ENCODE data around the gene SNORC.

Gene SNORC

DNA sequence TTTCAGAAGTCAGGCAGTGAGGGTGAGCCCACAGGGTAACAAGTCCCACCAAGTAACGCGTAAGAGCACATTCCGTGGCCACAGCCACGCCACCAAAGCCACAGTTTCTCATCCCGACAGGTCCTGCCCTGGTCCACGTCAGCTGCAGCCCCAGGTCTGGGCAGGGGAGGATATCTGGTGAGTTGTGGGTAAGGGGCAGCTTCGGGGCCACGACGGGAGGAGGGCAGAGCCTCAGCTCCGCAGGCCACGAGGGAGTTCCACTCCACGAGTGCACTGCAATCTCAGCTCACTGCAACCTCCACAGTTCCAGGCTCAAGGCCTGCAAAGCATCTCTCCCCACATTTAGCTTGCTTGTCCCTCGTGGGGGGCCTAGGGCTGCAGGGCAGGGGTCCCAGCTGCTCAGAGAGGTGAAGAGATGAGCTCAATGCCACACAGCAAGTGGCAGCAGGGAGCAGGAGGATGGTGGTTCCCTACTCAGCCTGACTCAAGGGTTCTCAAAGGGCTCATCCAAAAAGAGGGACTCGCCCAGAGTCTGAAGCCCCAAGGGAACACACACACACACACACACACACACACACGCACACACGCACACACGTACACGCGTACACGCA lies 12.5 kb downstream of the SNORC start:
- DNase-seq (ENCODE audit: low read depth) = no peak
- TF ChIP-seq, protein P1, sequence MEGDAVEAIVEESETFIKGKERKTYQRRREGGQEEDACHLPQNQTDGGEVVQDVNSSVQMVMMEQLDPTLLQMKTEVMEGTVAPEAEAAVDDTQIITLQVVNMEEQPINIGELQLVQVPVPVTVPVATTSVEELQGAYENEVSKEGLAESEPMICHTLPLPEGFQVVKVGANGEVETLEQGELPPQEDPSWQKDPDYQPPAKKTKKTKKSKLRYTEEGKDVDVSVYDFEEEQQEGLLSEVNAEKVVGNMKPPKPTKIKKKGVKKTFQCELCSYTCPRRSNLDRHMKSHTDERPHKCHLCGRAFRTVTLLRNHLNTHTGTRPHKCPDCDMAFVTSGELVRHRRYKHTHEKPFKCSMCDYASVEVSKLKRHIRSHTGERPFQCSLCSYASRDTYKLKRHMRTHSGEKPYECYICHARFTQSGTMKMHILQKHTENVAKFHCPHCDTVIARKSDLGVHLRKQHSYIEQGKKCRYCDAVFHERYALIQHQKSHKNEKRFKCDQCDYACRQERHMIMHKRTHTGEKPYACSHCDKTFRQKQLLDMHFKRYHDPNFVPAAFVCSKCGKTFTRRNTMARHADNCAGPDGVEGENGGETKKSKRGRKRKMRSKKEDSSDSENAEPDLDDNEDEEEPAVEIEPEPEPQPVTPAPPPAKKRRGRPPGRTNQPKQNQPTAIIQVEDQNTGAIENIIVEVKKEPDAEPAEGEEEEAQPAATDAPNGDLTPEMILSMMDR (IDR thresholded peaks at IDR 0.05; ENCODE audit: control insufficient read depth, extremely low read depth, insufficient read depth) = no peak

DNA sequence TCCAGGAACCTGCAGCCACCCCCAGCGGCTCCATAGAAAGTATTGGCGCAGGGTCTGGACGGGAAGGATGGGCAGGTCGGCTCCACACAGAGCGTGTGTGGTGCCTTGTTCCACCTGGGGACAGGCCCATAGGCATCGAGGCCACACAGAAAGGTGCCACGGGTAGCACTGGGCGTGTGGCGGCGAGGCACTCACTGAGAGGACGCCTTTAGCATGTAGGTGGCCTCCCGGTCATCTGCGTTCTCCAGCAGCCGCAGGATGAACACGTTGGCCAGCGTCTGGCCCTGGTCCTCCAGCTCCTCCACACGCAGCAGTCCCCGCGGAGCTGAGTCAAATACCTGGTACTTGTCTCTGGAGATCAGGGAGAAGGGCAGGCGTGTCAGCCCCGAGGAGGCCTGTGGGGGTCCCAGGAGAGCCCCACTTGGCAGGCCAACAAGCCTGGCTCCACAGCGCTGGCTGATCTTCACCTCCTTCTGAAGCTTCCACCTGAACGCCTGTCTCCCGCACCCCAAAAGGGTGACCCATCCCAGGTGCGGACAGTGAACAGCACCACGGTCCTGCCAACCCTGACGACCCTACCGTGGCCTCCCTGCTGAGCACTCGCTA lies 13.2 kb downstream of the SNORC start:
- DNase-seq (ENCODE audit: low read depth) = no peak
- H3K4me3 ChIP-seq (ENCODE audit: low read depth, low read length) = no peak overlapping the region
- TF ChIP-seq, protein P1 (IDR thresholded peaks at IDR 0.05; ENCODE audit: control insufficient read depth, extremely low read depth, insufficient read depth) = no peak

More for the DNA sequence above, 12.5 kb downstream of the SNORC start:
- no peak overlapping the region for H3K4me3 ChIP-seq (ENCODE audit: low read depth, low read length)

DNA sequence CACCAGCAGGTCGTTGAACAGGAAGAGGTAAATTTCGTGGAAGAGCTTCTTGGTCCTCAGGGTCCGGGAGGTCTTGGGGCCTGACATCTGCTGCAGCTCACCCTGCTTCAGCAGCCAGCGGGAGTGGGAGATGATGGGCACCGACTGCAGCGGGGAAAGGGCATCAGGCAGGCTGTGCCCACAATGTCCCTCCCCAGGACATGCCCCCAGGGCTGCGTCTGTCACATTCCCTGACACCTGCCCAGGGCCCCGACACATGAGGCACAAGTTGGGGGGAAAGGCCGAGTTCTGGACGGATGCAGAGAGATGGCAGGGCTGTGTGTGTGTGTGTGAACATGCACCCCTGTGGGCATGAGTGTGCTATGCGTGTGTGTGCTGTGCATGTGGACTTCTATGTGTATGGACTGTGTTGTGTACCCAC lies 13.9 kb downstream of the SNORC start:
- no peak overlapping the region for H3K4me3 ChIP-seq (ENCODE audit: low read depth, low read length)
- TF ChIP-seq, protein P1 (IDR thresholded peaks at IDR 0.05; ENCODE audit: control insufficient read depth, extremely low read depth, insufficient read depth) = no peak
- no peak for DNase-seq (ENCODE audit: low read depth)

DNA sequence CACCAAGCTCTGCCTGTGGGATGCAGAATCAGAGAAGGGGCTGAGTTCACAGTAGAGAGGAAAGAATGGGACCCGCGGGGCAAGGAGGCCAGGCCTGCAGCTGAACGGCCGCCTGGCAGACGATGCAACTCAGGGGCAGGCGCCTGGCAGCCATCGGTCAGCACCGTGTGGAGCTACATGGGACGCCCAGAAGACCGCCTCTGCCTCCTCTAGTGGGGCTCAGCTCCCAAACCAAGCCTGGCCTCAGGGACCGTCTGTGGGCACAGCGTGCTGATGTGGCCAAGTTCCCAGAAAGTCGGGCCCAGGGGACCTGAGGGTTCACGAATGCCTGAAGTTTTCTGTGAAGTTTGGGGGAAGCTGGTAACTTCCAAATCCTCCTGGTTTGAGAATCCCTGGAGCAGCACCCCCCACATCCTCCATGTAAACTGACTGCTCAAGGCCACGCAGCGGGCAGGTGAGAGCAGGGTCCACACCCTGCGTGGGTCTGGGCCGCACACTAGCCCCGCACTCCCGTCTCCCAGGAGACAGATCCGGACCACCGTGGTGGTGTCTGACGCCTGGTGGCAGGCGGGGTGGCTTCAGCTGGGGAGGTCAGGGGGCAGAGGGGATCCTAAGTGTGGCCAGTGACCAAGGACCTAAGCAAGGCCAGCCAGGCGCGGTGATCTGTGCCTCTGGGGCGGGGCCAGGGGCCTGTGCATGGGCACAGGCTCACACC lies 14.6 kb downstream of the SNORC start:
- no peak overlapping the region for H3K4me3 ChIP-seq (ENCODE audit: low read depth, low read length)
- no peak for DNase-seq (ENCODE audit: low read depth)
- TF ChIP-seq, protein P1 (IDR thresholded peaks at IDR 0.05; ENCODE audit: control insufficient read depth, extremely low read depth, insufficient read depth) = no peak

DNA sequence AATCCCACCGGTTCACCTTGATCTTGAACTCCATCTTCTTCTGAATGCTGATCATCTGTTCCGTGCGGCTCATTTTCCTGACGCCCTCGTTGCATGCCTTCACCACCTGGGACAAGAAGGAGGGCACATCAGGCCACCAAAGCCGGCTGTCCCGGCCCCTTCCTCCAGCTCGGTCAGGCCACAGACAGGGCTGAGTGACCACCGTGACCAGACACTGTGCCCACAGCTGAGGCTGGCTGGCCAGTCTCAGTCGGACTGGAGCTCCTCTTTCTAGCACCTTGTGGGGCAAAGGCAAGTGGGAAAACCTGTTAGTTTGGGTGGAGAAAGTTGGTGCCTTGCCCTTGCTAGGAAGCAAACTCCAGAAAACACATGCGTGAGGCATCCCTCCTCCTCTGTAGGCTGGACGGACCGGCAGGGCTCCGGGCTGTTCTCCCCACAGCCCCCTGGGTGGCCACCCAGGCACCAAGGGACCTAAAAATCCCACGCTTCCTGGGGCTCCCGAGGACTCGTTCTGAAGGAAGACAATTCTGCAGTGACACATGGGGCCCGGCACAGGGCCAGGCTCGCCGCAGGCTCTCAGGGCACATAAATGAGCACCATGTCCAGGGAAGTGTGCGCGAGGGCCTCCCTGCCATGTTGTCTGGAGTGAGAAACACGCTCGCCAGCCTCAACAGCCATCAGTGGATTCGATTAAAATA lies 15.3 kb downstream of the SNORC start:
- TF ChIP-seq, protein P1 (IDR thresholded peaks at IDR 0.05; ENCODE audit: control insufficient read depth, extremely low read depth, insufficient read depth) = no peak
- DNase-seq (ENCODE audit: low read depth) = peak; percentile 69
- no peak overlapping the region for H3K4me3 ChIP-seq (ENCODE audit: low read depth, low read length)

DNA sequence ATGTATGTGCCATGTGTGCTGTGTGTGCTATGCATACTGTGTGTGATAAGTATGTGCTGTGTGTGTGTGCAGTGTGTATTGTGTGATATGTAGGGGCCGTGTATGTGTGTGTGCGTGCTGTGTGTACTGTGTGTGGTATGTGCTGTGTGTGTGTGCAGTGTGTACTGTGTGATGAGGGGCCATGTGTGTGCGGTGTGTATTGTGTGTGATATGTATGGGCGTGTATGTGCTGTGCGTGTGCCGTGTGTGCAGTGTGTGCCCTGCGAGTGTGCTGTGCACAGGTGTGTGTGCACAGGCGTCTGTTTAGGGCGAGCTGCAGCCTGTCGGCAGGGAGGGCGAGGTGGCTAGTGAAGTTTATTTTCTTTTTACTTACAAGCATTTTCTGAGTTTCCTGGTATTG lies 16.1 kb downstream of the SNORC start:
- DNase-seq (ENCODE audit: low read depth) = no peak
- no peak overlapping the region for H3K4me3 ChIP-seq (ENCODE audit: low read depth, low read length)
- TF ChIP-seq, protein P1 (IDR thresholded peaks at IDR 0.05; ENCODE audit: control insufficient read depth, extremely low read depth, insufficient read depth) = no peak

Measured in LNCaP clone FGC (cell line).